Measurements from ENCODE around the gene WDR83. TPM values are rescaled to one million over a fixed set of nuclear protein-coding genes. Genes with fewer than 3 reads are reported as not detected.

WDR83 gene
- total and polyA plus RNA-seq, 2 of the 8 experiments (the other 6 are each of a cell fraction or from before 2014, with no cell fraction given) = 12.6 to 15.3 TPM

DNA sequence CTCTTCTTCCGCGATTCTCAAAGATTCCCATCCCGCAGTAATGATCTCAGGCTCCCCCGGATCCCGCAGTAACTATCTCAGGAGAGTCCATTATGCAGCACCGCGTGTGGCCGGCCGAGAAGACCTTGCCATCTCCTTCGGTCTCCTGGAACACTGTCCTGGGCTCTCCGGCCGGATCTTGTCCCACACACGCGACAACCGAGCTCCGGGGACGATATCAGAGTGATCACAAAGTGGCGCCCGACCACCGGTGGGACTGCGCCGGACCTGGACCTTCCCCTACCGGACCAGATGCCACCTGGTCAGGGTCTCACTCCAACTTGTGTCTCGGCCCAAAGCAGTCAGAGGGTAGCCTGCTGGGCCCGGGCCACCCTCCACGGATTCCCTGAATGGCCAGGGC, 24.1 kb upstream of the WDR83 start:
- Histone ChIP-seq H3K4me1 (replicated peaks in 1 of 4; ENCODE audit: control insufficient read depth in 3 of 4, insufficient read depth in 4 of 4, low read length in 3 of 4) (no peaks in the 10 kb centered on the region; a peak in 2 of 7 replicates), H4K91ac (replicated peaks; ENCODE audit: insufficient read length, low read length) (no peak overlapping the region), H2BK15ac (ENCODE audit: low read length) (no peak overlapping the region), H2BK5ac (ENCODE audit: low read depth, low read length) (no peak overlapping the region), H2BK20ac (ENCODE audit: low read length) (no peak overlapping the region), H3K79me1 (ENCODE audit: low read depth, low read length) (no peaks in the 10 kb centered on the region), H2AFZ (ENCODE audit: low read length) (no peak overlapping the region), H3K36me3 (ENCODE audit: control insufficient read depth in 2 of 4, insufficient read depth in 4 of 4, low read length in 3 of 4) (no peaks in the 10 kb centered on the region), H3K23me2 (ENCODE audit: low read depth, low read length) (peaks cover 1% of the 10 kb centered on the region; the same call in 1 of the 2 replicates), H3K14ac (ENCODE audit: insufficient read length) (no peak overlapping the region), H3K9ac (replicated peaks in 1 of 4; ENCODE audit: extremely low read depth in 1 of 4, low read depth in 3 of 4, low read length in 3 of 4) (no peak overlapping the region), H3K9me3 (ENCODE audit: insufficient read depth in 2 of 2, low read depth in 1 of 2, low read length in 1 of 2) (no peaks in the 10 kb centered on the region), H3K4ac (replicated peaks; ENCODE audit: insufficient read length, low read depth, low read length) (no peak overlapping the region), H2BK12ac (ENCODE audit: low read depth, low read length) (no peak overlapping the region), H3K27ac (ENCODE audit: low read depth, low read length) (no peak overlapping the region), H3K79me2 (ENCODE audit: control insufficient read depth in 1 of 2, insufficient read depth in 2 of 2, low read length in 2 of 2) (no peaks in the 10 kb centered on the region), H4K8ac (ENCODE audit: extremely low read depth, insufficient read depth, low read length) (no peak overlapping the region), H4K5ac (ENCODE audit: insufficient read length, low read depth, low read length) (no peak overlapping the region), H2AK5ac (ENCODE audit: low read depth, low read length) (no peak overlapping the region), H3K4me3 (ENCODE audit: extremely low read depth in 1 of 4, insufficient read depth in 2 of 4, low read depth in 3 of 4, low read length in 4 of 4) (no peak overlapping the region), H3K23ac (ENCODE audit: insufficient read length) (no peak overlapping the region), H3K27me3 (replicated peaks in 1 of 4; ENCODE audit: control insufficient read depth in 3 of 4, extremely low read depth in 1 of 4, insufficient read depth in 3 of 4, low read length in 3 of 4) (no peaks in the 10 kb centered on the region), H3K56ac (replicated peaks; ENCODE audit: insufficient read length, low read depth, low read length) (no peak overlapping the region), H3K4me2 (ENCODE audit: insufficient read depth in 1 of 2, low read depth in 2 of 2, low read length in 2 of 2) (no peak overlapping the region), H4K20me1 (replicated peaks in 1 of 2; ENCODE audit: control insufficient read depth in 1 of 2, insufficient read depth in 2 of 2, low read length in 2 of 2) (no peaks in the 10 kb centered on the region), H3K18ac (ENCODE audit: extremely low read depth, low read length) (no peak overlapping the region), H2BK120ac (replicated peaks; ENCODE audit: low read depth, low read length) (no peak overlapping the region)
- CTCF ChIA-PET (ENCODE audit: partially characterized antibody) = interaction anchor here (0.7 kb wide), 1 partner anchor 30 kb away, joined by 4 read pairs; no protein-coding TSS in a partner anchor
- no peak for FAIRE-seq
- WGBS, 2 experiments (ENCODE audit: extremely low coverage in 1 of 2, insufficient coverage in 1 of 2, insufficient read length in 1 of 2, insufficient replicate concordance in 2 of 2, low coverage in 1 of 2, low lambda C conversion rate in 2 of 2, missing lambda C conversion rate in 1 of 2) = 94% methylated on average over 26 of the region's 26 CpGs; no CpG with 5 or more reads in 1 of the 2 experiments
- DNase-seq (ENCODE audit: low read depth in 1 of 2, low spot score in 2 of 2) = no peak
- POLR2A ChIA-PET (ENCODE audit: partially characterized antibody) = interaction anchor here (1.4 kb wide), 1 partner anchor 10 kb away, joined by 4 read pairs; no protein-coding TSS in a partner anchor
- TF ChIP-seq KDM5A (IDR thresholded peaks at IDR 0.05; ENCODE audit: low read length) (no peak), EGR1 (IDR thresholded peaks at IDR 0.05; ENCODE audit: borderline replicate concordance, low read depth, low read length) (no peak), NANOG (IDR thresholded peaks at IDR 0.05; ENCODE audit: insufficient read depth, low read depth, low read length, poor library complexity, severe bottlenecking) (no peak), SP4 (IDR thresholded peaks at IDR 0.05; ENCODE audit: low read length) (no peak), CBX5 (IDR thresholded peaks at IDR 0.05; ENCODE audit: low read depth, low read length) (no peak), FOSL1 (IDR thresholded peaks at IDR 0.05; ENCODE audit: insufficient read depth, low read depth, low read length) (no peak), POLR2A (IDR thresholded peaks at IDR 0.05; ENCODE audit: control extremely low read depth in 1 of 2, low read depth in 2 of 2, low read length in 2 of 2) (no peak), EZH2 (IDR thresholded peaks at IDR 0.05; ENCODE audit: low read depth, low read length, severe bottlenecking) (no peak), CBX8 (IDR thresholded peaks at IDR 0.05; ENCODE audit: borderline replicate concordance, low read depth, low read length) (no peak), USF2 (IDR thresholded peaks at IDR 0.05; ENCODE audit: low read length) (no peak)
- TF ChIP-seq, protein P1, sequence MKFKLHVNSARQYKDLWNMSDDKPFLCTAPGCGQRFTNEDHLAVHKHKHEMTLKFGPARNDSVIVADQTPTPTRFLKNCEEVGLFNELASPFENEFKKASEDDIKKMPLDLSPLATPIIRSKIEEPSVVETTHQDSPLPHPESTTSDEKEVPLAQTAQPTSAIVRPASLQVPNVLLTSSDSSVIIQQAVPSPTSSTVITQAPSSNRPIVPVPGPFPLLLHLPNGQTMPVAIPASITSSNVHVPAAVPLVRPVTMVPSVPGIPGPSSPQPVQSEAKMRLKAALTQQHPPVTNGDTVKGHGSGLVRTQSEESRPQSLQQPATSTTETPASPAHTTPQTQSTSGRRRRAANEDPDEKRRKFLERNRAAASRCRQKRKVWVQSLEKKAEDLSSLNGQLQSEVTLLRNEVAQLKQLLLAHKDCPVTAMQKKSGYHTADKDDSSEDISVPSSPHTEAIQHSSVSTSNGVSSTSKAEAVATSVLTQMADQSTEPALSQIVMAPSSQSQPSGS (IDR thresholded peaks at IDR 0.05; ENCODE audit: low read length) = no peak

Data from H1 (cell line).